Activated T-helper 2 cell treated with anti-CD3 and anti-CD28 coated beads, Interferon-gamma antibody, Interleukin-2, Interleukin-4, amounts not matched to agents 10 μg/mL and 5 μg/mL and 100 μg/mL, durations not matched to agents 14 hours and 24 hours and 36 hours (primary cell): ENCODE results near the gene OXSR1. TPM values are rescaled to one million over a fixed set of nuclear protein-coding genes. Genes with fewer than 3 reads are reported as not detected.
"Not testable (repeated sequence)": the region's sequence is repeated elsewhere in the genome, so short reads cannot be mapped to it uniquely, and the experiment has no call there.

Experiments
- DNase-seq: peaks from one replicate; pipeline ENCODE4 v3.0.0; 2021; ENCODE audit warnings: low spot score
- H3K27ac Mint-ChIP-seq: one replicate; pipeline ENCODE4 v1.8.0; 2021; ENCODE audit warnings: mixed read lengths
- H3K27me3 Mint-ChIP-seq: one replicate; pipeline ENCODE4 v1.8.0; 2021; ENCODE audit warnings: low read depth, mixed read lengths
- H3K36me3 Mint-ChIP-seq: one replicate; pipeline ENCODE4 v1.8.0; 2021; ENCODE audit warnings: low read depth, mixed read lengths
- H3K4me1 Mint-ChIP-seq: one replicate; pipeline ENCODE4 v1.8.0; 2021; ENCODE audit warnings: low read depth, mixed read lengths
- H3K4me3 Mint-ChIP-seq: one replicate; pipeline ENCODE4 v1.8.0; 2021; ENCODE audit warnings: low read depth, mild to moderate bottlenecking, moderate library complexity, mixed read lengths
- H3K9me3 Mint-ChIP-seq: one replicate; pipeline ENCODE4 v1.8.0; 2021; ENCODE audit warnings: mixed read lengths
- intact Hi-C: fragments of 100-400 bp; cut with micrococcal nuclease; formaldehyde crosslinking; loops from one replicate; pipeline ENCODE4 v1.15.1; 2023
- total RNA-seq: library from RNA; stranded (reverse); gene quantifications from 2 replicates; pipeline ENCODE4 v1.2.3, GENCODE V29; 2022

OXSR1 gene
- total RNA-seq, 1 donor from 2014 or later = 62.2 TPM

DNA sequence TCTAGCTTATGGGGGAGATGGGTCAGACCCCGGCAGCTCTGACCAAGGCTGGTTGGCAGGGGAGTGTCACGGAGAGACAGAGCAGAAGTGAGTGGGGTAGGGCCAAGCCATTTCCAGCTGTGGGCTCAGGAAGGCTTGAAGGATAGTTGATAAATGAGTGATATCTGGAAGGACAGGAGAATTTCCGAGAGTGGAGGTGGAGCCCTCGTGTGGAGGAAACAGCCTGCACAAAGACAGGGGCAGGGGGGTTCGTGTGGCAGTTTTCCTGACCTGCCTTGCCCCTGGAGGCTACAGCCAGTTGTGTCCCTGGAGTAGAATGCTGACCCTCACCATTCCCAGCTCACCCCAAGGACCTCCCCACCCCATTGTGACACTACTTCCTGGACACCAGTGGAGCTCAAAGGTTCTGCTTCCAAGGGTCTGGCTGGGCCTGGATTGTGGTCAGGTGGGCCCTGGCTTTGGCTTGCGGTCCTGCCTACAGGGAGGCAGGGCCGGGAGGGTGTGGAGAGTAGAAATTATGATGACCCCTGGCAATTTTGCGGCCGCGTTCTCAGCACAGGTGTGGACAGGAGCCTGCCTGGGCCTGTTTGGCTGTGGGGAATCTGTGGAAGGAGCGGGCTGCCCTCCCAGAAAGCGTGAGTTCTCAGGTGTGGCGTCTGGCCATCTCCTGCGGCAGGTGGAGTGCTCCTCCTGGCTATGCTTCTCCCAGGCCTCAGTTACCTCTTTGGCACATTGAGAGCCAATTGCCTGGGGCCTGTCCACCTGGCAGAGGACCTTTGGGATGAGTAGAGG, 116.8 kb downstream of the OXSR1 start, which contains the start of gene SLC22A14:
SLC22A14 (plus strand) TSS at position 400 of the 792 bp plus-strand sequence. CDS start 23,733 bp downstream, outside the sequence.
- Mint-ChIP-seq H3K9me3 (no peaks in the 10 kb centered on the region), H3K36me3 (no peaks in the 10 kb centered on the region), H3K27ac (no peak within 1 kb of the TSS), H3K4me1 (no peaks in the 10 kb centered on the region), H3K27me3 (no peaks in the 10 kb centered on the region), H3K4me3 (no peak within 1 kb of the TSS)
- DNase-seq = no peak
- intact Hi-C loops = no loop called here

DNA sequence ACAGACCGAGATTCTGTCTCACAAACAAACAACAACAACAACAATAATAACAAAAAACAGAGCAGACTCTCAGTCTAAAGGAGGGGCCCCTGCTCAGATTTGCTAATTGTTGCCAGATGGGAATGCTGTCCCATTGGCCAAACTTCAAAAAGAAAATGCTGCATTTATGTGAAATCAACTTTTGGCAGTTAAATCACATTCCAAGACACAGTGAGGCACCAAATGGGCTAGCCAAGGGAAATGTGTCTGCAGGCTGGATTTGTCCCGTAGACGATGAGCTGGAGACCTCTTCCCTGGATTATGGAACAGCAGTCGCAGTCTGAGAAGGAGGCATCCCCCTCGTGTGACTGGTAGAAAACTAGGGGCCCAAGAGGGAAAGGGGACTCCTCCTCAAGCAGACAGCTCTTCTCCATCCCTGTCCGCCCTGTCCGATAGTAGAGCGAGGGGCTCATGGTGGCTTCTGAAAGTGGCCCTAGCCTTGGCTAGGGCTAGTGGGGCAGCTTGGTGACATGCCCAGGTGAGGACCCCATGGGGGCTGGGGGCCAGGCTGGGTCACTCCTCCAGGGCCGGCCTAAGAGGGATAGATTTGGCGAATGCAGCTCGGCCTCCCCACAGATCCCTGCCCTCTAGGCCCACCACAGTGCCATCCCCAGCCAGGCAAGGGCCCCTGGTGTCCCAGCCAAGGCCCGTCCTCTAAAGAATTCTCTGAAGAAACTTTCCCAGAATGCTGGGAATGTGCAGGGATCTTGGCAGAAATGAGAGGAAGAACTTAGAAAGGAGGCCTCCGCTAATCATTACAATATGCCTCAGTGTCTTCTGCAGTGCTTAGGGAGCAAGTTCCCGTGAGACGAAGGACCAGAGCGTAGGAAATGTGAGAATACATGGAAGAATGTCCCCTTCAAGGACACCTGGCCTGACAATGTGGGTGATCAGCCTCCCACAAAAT, 118.7 kb downstream of the OXSR1 start:
- Mint-ChIP-seq H3K4me3 (no peak overlapping the region), H3K36me3 (no peaks in the 10 kb centered on the region), H3K4me1 (no peaks in the 10 kb centered on the region), H3K27me3 (peaks cover 2% of the 10 kb centered on the region), H3K27ac (no peak overlapping the region), H3K9me3 (no peaks in the 10 kb centered on the region)
- no peak for DNase-seq
- intact Hi-C loops = no loop called here

DNA sequence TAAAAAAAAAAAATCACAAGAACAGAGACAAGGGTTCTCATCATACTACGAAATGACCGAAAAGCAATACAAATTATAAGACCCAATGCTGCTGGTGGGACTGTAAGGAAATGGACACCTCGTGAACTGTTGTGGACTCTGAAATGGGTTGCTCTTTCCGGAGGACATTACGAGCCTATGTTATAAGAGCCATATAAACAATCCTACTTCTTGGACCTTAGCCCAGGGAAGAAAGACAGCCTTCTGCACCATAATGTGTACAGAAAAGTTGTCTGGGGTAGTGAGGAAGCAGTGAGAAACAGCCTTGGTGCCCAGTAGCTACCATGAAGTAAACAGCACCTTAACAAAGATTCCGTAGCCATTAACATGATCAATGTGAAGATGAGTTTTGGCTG, 119.4 kb downstream of the OXSR1 start:
- H3K4me3 Mint-ChIP-seq = no peak overlapping the region

DNA sequence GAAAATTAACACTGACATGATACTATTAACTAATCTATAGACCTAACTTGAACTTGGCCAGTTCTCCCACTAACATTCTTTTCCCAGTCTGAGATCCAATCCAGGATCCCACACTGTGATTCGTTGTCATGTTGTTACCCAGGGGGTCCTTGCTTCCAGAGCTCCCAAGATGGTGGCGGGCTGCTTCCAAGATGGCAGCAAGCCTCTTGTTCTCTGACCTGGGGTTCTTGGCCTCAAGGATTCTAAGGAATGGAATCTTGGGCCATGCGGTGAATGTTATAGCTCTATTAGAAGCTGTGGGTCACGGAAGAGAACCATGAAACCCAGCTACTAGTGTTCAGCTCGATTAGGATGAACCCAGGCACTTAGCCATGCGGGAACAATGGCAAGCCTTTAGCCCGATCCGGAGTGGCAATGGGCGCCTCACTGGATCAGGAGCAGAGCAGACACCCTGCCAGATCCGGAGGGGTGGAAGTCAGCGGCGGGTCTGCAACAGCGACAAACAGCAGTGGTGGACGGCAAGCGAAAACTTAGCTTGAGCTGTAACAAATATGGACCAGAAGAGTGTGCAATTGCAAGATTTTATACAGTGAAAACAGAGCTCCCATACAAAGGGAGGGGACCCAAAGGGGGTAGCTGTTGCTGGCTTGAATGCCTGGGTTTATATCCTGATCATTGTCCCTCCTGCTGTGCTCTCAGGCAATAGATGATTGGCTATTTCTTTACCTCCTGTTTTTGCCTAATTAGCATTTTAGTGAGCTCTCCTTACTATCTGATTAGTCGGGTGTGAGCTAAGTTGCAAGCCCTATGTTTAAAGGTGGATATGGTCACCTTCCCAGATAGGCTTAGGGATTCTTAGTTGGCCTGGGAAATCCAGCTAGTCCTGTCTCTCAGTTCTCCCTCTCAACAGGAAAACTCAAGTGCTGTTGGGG, 124.2 kb downstream of the OXSR1 start:
- DNase-seq, H3K9me3 Mint-ChIP-seq, H3K36me3 Mint-ChIP-seq, H3K27ac Mint-ChIP-seq, H3K4me3 Mint-ChIP-seq, H3K27me3 Mint-ChIP-seq, H3K4me1 Mint-ChIP-seq, intact Hi-C loops: not testable (repeated sequence)

More for the DNA sequence above, 119.4 kb downstream of the OXSR1 start:
- Mint-ChIP-seq H3K27ac (no peak overlapping the region), H3K9me3 (no peaks in the 10 kb centered on the region), H3K4me1 (no peaks in the 10 kb centered on the region), H3K27me3 (peaks cover 4% of the 10 kb centered on the region), H3K36me3 (no peaks in the 10 kb centered on the region)
- intact Hi-C loops = no loop called here
- DNase-seq = no peak

DNA sequence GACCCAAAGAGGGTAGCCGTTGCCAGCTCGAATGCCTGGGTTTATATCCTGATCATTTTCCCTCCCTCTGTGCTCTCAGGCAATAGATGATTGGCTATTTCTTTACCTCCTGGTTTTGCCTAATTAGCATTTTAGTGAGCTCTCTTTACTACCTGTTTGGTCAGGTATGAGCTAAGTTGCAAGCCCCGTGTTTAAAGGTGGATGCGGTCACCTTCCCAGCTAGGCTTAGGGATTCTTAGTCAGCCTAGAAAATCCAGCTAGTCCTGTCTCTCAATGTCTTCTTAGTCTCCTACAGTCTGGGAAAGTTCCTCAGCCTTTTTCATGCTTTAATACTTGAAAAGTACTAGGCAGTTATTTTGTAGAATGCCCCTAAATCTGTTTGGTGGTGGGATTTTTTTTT, 131.7 kb downstream of the OXSR1 start:
- H3K9me3 Mint-ChIP-seq, H3K4me1 Mint-ChIP-seq, H3K27ac Mint-ChIP-seq, H3K36me3 Mint-ChIP-seq, DNase-seq, H3K4me3 Mint-ChIP-seq, intact Hi-C loops: not testable (repeated sequence)
- peaks cover 15% of the 10 kb centered on the region for H3K27me3 Mint-ChIP-seq

DNA sequence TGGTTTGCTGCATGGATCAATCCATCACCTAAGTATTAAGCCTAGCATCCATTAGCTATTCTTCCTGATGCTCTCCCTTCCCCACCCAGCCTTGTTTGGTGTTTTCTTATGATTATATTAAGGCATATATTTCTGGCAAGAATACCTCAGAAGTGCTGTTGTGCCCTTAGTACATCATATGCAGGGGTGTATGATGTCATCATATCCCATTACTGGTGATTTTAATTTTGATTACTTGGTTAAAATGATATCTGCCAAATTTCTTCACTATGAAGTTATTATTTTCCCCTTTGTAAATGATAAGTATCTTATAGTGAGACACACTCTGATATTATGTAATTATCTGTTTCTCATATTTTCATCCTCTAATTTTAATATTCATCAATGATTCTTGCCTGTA, 132.2 kb downstream of the OXSR1 start:
- no peak overlapping the region for H3K4me3 Mint-ChIP-seq
- H3K27me3 Mint-ChIP-seq = peaks cover 15% of the 10 kb centered on the region
- H3K36me3 Mint-ChIP-seq = no peaks in the 10 kb centered on the region
- intact Hi-C loops = no loop called here
- no peak overlapping the region for H3K27ac Mint-ChIP-seq
- no peaks in the 10 kb centered on the region for H3K9me3 Mint-ChIP-seq
- DNase-seq = no peak
- peaks cover 2% of the 10 kb centered on the region for H3K4me1 Mint-ChIP-seq

DNA sequence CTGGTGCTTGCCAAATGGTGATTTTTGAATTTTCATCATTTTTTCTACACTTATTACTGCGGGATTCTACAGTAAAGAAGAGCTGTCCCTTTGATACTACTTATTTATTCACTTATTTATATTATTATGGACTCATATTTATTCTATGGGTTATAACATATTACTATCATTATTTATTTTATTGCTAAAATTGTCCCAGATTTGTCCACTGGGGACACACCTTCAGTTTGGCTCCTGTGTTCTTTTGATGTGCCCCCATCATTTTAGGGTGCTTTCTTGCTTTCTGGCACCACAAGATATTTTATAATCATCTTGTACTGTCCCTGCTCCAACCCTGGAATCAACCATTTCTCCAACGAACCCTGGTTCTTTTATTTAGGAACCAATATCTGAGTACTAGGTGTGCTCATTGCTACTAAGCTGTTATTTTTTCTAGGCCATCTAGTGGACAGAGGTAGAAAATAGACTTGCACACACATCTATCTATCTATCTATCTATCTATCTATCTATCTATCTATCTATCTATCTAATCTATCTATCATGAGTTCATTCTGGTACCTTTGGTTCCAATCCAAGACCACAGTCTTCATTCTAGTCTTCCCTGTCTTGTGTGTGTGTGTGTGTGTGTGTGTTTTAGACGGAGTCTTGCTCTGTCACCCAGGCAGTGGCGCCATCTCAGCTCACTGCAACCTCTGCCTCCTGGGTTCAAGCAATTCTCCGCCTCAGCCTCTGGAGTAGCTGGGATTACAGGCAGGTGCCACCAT, 132.8 kb downstream of the OXSR1 start:
- intact Hi-C loops = no loop called here
- peaks cover 2% of the 10 kb centered on the region for H3K4me1 Mint-ChIP-seq
- H3K36me3 Mint-ChIP-seq = no peaks in the 10 kb centered on the region
- H3K27ac Mint-ChIP-seq = no peak overlapping the region
- no peak for DNase-seq
- no peak overlapping the region for H3K4me3 Mint-ChIP-seq
- no peaks in the 10 kb centered on the region for H3K9me3 Mint-ChIP-seq
- peaks cover 15% of the 10 kb centered on the region for H3K27me3 Mint-ChIP-seq

Other genes with a start within 250 kb of the OXSR1 start
- 11.8 and 12.8 TPM in 2 replicates for gene VILL, start 174.8 kb upstream of the OXSR1 start, total RNA-seq
- 4.3 and 6.9 TPM in 2 replicates for gene PLCD1, start 135.9 kb upstream of the OXSR1 start, total RNA-seq
- 0.02 and 0.16 TPM in 2 replicates for gene DLEC1, start 126.3 kb upstream of the OXSR1 start, total RNA-seq
- 68.6 and 69.5 TPM in 2 replicates for gene ACAA1, start 28.4 kb upstream of the OXSR1 start, total RNA-seq
- gene MYD88, start 26.9 kb upstream of the OXSR1 start, total RNA-seq = 36.5 and 46.5 TPM in 2 replicates
- gene SLC22A13, start 100.3 kb downstream of the OXSR1 start, total RNA-seq = 0.51 and 0.78 TPM in 2 replicates
- gene SLC22A14, start 116.8 kb downstream of the OXSR1 start, total RNA-seq = not detected in 2 replicates
- gene XYLB, start 181.2 kb downstream of the OXSR1 start, total RNA-seq = 8.6 and 11.8 TPM in 2 replicates